Measurements from ENCODE around the gene CDKL2. TPM values are rescaled to one million over a fixed set of nuclear protein-coding genes. Genes with fewer than 3 reads are reported as not detected.

The CDKL2 gene
- total RNA-seq, 1 experiment from 2014 or later = 1.5 TPM

- H3K23me2 ChIP-seq (ENCODE audit: insufficient read length, low read depth, low read length, poor library complexity, severe bottlenecking) = no peaks in the 10 kb centered on the region
- H2BK12ac ChIP-seq (ENCODE audit: insufficient read length, low read depth, low read length) = no peak overlapping the region
- H2BK15ac ChIP-seq (ENCODE audit: low read depth, low read length) = no peak overlapping the region
- TF ChIP-seq CTCF (conservative IDR thresholded peaks at IDR 0.05) = no peak
- H3K27me3 ChIP-seq (ENCODE audit: insufficient read depth, low read length) = no peaks in the 10 kb centered on the region
- H2BK20ac ChIP-seq (ENCODE audit: low read depth, low read length, poor library complexity, severe bottlenecking) = no peak overlapping the region
- no peak overlapping the region for H4K91ac ChIP-seq (ENCODE audit: insufficient read length, low read depth, low read length)
- no peak overlapping the region for H4K8ac ChIP-seq (replicated peaks; ENCODE audit: insufficient read length, low read depth, low read length)
- H3K27ac ChIP-seq (ENCODE audit: insufficient read length, low read depth, low read length) = no peak overlapping the region
- peaks cover 16 to 20% of the 10 kb centered on the region in 2 experiments for H3K4me1 Mint-ChIP-seq
- H3K18ac ChIP-seq (ENCODE audit: insufficient read length, low read depth, low read length) = no peak overlapping the region
- H3K4ac ChIP-seq (ENCODE audit: low read depth, low read length) = no peak overlapping the region
- no peak overlapping the region for H3K14ac ChIP-seq (ENCODE audit: insufficient read depth, low read length)
- no peaks in the 10 kb centered on the region; a peak in 1 of 7 replicates for H3K36me3 Mint-ChIP-seq (ENCODE audit: insufficient read depth in 1 of 3, low read depth in 3 of 3)
- no peak overlapping the region for H2AFZ ChIP-seq (ENCODE audit: low read length)
- no peaks in the 10 kb centered on the region for H3K9me3 ChIP-seq (ENCODE audit: control insufficient read depth, low read depth, low read length)
- no peak overlapping the region for H3K4me2 ChIP-seq (ENCODE audit: insufficient read depth, insufficient read length, low read length)
- no peak overlapping the region for H2AK5ac ChIP-seq (ENCODE audit: insufficient read length, low read length)
- no peak overlapping the region for H3K27ac Mint-ChIP-seq
- no peak overlapping the region for H2BK5ac ChIP-seq (ENCODE audit: insufficient read length, low read length)
- H4K20me1 ChIP-seq (ENCODE audit: control insufficient read depth, insufficient read depth, insufficient read length) = no peaks in the 10 kb centered on the region
- no peak for DNase-seq
- no peak overlapping the region for H3K56ac ChIP-seq (ENCODE audit: insufficient read length, low read depth, low read length)
- no peaks in the 10 kb centered on the region for H3K79me2 ChIP-seq (ENCODE audit: insufficient read depth, low read length)
- H3K79me1 ChIP-seq (ENCODE audit: insufficient read depth, low read depth, low read length, poor library complexity, severe bottlenecking) = no peaks in the 10 kb centered on the region
- H3K9me3 Mint-ChIP-seq = no peaks in the 10 kb centered on the region
- H3K4me1 ChIP-seq (ENCODE audit: insufficient read depth, low read length) = peaks cover 3% of the 10 kb centered on the region; the same call in 1 of the 2 replicates
- H3T11ph ChIP-seq (ENCODE audit: low read length) = no peak overlapping the region
- H2BK120ac ChIP-seq (ENCODE audit: low read depth, low read length, poor library complexity, severe bottlenecking) = no peak overlapping the region
- H3K23ac ChIP-seq (ENCODE audit: insufficient read length, low read depth, low read length) = no peak overlapping the region
- H3K27me3 Mint-ChIP-seq (ENCODE audit: low read depth) = no peaks in the 10 kb centered on the region
- H4K5ac ChIP-seq (ENCODE audit: insufficient read length, low read depth, low read length) = no peak overlapping the region
- H3K4me3 Mint-ChIP-seq = no peak overlapping the region
- no peak overlapping the region for H3K9ac ChIP-seq (ENCODE audit: extremely low read depth, insufficient read length, low read length)
- WGBS (ENCODE audit: extremely low coverage, insufficient read length, low lambda C conversion rate) = no CpG with 5 or more reads among the region's 8 CpGs
Observed at GRCh38 chr4:75557696-75558095, 72.6 kb downstream of the CDKL2 start.

All from H9 (cell line).